ENCODE data around the gene PPP1R3C.

PPP1R3C gene

DNA sequence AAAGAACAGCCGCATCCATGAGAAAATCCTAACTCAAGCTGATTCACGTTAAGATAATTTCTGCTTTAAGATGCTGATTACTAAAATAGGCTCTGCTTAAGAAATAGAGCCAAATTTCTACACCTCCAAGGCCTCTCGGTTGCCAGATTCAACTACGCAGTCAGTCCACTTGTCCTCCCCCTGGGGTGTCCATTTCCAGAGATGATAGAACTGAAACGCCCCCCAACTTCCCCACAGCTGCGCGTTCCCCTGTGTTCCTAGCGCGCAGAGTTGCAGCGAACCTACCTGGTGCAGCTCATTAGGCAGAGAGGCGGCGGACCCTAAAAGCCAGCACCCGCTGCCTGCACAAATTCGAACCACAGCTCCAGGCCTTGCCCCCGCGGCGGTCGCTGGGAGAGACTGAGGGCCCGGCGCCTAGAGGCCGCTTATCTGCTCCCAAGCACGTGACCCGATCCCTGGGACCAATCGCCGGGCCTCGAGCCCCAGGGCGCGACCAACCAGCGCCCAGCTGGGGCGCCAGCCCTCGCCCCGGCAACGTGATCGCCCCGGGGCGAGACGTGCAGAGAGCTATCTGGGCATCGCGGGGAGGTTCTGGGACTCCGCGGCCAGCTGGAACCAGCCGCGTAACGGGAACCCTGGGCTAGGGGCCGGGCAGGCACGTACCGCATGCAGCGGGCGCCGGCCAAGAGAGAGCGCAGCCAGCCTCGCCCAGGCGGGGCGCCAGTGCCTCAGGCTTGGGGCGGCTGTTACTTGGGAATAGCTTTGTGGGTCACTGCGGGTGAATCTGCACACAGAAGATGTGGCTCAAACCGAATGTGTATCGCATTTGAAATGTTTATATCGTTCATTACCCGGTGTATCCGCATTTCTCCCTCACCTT is at the start of gene PPP1R3C:
TSS of gene PPP1R3C (minus strand) at position 401 of the 880 bp plus-strand sequence. CDS start at position 299, 102 bp downstream.
- peak; percentile 61 to 96 for DNase-seq

DNA sequence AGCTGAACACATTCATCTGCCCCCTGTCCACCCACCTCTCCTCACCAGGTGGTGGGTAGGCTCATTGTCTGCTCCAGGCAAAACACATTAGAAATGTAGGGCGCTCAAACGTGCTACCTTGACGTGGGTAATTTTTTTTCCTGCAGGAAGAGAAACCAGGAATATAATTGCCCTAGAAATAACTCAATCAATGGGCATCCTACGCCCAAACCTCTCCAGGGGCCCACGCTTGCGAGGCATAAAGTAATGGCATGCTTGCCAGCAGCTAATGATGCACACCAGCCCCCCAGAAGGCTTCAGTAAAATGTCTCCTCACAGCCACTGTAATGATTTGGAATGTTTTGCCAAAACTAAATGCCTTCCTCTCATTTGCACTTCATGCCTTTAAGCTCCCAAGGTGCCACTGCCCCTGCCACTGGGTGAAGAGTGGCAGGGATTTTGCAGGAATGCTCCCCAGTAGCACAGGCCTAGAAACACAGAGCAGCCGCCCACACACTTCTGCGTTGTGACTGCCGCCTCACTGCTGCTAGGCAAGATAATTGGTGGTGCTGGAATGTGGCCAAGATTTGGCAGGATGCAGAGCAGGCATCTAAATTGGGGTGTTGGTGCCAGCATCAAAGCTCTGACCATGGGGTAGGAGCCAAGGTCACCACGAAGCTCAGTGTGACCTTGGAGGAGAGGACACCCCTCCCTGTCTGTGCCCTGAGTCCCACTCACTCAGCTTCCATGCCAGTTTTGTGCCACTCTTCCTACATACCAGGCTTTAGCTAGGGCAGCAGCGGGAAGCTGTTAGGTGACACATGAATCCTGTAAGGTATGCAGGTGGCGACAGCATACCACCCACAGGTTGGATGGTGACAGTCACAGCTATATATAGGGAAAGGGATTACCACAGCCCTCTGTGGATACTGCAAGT is 48.7 kb upstream of the PPP1R3C start:
- peak; percentile 27 to 59 for DNase-seq

DNA sequence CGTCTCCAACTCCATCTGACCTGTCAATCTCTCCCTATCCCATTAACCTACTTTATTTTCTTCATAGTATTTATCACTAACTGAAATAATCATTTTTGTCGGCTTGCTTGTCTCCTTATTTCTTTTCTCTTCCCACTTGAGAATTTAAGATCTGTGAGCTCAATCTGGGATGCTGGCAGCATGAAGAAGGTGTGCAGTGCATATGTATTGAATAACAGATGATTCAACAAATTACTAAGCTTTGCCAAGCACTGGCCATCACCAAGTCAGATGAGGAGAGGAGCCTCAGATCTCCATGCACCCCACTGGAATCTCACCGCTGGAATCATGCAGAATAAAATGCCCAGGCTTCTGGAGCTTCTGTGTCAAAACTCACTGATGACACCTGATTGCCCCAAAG is 47.6 kb upstream of the PPP1R3C start:
- DNase-seq = no peak

DNA sequence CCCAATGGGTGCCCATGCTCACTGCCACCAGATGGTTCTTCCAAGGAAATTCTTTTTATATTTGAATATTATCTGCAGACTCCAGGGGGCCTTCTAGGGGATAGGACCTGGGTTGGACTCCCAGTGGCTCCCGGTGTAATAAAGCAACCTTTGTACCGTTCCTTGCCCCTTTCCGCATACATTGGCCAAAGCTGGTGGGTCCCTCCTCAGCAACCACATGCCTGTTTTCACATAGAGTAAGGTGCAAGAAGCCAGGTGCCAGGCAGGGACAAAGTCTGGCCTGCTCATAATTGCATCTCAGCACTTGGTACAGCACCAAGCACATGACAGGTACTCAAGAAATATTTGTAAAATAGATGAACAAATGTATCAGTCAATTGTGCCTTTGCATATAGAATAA is 46.4 kb upstream of the PPP1R3C start:
- DNase-seq = no peak

DNA sequence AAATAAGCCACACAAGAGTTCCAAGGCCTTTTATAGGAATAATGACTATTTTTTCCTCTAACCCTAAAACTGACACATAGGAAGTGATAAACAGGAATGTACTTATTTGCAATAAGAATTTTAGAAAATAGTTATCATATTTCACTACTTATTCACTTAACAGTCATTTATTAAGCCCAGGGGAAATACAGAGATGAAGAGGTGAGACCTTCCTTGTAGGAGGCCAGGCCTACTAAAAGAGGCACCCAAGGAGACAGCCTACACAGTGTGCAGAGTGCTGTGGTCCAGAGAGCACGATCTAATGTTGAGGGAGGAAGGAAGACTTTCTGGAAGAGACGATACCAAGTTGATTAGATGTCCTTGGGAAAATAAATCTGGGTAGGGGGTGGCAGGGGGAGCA is 45.0 kb upstream of the PPP1R3C start:
- no peak for DNase-seq

DNA sequence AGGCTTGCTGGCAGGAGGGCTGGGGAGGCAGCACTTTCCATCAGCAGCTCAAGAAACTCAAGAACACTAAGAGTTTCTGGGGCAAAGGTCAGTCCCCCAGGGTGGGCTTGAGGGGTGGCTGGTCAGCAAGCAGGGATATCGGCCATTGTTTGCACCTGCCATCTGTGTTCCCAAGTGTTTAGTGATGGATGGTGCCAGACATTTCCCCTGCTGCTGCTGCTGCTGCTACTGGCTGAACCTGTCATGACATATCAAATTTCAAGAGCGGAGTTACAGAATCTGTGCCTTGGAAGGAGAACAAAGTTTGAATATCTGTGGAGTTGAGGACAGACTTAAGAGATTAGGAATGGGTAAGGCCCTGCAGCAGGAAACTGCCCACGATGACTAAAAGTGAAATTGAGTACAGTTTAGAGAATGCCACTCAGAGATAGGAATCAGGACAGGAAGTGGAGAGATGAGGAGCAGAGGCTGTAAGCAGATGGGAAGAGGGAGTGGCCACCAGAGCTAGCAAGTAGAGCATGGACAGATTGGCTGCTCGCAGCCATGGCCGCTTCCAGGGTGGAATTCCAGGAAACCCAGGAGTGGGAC is 39.2 kb upstream of the PPP1R3C start:
- DNase-seq = peak; percentile 12 to 67

DNA sequence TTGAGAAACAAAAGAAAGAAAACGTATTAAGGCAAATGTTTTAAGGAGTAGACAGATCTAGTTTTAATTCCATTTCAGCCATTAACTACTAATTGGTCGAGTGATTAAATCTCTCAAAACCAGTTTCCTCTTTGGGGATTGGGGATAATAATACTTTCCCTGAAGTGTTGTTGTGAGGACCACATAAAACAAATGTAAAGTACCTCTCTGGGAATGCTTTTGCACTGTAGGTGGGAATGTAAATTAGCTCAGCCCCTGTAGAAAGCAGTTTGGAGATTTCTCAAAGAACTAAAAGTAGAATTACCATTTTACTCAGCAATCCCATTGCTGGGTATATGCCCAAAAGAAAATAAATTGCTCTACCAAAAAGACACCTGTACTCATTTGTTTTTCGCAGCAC is 36.0 kb upstream of the PPP1R3C start:
- no peak for DNase-seq

DNA sequence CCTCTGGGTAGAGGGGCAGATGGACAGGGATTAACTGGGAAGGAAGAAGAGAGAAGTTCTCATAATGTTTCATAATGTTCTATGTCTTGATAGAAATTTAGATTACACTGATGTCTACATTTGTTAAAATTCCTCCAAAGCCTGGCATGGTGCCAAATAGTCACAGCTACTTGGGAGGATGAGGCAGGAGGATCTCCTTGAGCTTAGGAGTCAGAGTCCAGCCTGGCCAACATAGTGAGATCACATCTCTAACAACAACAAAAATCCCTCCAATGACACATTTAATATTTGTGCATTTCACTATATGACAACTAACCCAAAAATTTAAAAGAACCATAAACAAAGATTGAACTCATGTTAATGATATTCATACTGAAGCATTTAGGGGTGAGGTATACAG is 33.0 kb upstream of the PPP1R3C start:
- no peak for DNase-seq

DNA sequence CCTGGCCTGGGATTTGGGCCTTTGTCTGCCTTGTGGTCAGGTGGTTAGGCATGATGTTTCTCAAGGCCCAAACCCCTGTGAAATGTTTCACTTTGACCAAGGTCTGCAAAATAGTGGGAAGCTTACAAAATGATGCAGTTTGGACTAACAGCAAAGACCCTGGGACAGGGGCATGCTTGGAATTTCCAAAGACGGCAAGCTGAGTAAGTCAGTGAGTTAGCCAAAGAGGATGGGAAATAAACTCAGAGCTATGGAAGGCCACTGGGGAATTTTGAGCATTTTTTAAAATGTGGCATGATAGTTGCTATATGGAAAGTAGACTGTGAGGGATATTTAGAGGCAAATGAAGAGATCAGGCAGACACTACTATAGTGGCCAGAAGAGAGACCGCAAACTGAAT is 31.6 kb upstream of the PPP1R3C start:
- no peak for DNase-seq

DNA sequence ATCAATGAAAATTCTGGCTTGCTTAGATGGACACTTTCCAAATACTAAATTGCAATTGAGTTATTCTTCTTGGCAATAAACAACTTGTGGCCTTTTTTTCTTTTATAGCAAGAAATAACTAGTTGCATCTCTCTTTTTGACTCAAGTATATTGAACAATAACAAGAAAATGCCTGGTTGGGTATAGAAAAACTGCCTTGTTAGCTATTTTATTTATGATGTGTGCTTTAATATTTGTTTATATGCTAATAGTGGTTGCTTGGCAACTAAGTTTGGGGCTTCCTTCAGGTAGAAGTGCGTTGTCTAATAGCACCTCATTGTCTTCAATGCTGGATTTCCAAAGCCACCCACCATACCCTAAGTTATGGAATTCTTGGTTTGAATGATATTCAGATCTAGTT is 30.1 kb upstream of the PPP1R3C start:
- DNase-seq = no peak

DNA sequence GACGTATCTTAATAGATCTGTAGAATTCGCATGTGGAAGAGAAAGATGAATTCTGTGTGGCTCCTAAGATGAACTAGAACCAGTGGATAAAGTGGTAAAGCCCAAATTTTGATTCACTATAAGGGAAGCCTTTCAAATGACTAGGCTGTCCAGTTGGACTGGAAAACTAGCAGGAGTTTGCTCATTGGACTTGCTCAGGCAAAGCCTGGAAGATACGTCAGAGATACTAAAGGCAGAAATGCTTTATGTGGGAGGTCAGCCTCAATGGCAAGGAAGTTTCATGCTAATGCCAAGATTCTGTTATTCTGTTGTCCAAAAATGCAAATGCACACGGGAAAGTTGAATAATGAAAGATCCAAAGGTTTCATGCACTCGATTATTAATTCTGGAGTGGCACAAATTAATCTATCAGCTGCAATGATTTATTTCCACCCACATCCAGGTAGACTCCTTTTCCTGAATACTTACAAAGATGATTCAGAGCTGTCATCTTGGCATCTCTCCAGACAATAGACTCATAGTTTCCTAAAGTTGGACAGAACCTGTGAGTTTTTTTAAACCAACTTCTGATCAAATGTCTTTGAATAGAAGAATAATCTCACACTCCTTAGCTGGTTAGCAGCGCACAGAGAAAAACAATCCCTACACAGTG is 20.5 kb upstream of the PPP1R3C start:
- DNase-seq = peak in 1 of 2 experiments; percentile 7

DNA sequence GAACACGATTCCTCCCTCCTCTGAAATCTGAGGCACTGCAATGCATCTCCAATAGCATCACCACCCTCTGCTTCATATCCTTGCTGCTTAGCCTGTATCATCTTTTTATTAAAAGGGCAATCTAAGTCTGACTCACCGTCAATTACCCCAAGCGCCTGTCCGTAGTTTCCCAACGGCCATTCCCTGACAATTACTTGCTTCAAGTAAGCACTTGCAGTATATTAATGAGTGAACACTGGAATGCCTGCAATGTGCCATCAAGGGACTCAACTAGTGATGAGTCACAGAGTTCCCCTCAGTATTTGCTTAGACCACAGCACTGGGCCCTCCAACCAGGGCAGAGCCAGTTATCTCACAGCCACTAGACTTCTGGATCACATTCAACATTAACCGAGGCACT is 19.5 kb upstream of the PPP1R3C start:
- DNase-seq = no peak

DNA sequence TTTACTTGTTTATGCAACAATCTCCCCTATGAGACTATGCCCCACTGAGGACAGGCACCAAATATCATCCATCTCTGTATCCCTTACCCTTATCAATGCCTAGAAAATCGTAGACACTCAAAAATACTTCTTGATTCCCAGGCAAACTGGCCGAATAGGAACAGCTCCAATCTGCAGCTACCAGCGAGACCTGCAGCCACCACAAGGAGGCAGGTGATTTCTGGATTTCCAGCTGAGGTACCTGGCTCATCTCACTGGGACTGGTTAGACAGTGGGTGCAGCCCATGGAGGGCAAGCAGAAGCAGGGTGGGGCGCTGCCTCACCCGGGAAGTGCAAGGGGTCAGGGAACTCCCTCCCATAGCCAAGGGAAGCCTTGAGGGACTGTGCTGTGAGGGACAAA is 10.8 kb upstream of the PPP1R3C start:
- no peak for DNase-seq

DNA sequence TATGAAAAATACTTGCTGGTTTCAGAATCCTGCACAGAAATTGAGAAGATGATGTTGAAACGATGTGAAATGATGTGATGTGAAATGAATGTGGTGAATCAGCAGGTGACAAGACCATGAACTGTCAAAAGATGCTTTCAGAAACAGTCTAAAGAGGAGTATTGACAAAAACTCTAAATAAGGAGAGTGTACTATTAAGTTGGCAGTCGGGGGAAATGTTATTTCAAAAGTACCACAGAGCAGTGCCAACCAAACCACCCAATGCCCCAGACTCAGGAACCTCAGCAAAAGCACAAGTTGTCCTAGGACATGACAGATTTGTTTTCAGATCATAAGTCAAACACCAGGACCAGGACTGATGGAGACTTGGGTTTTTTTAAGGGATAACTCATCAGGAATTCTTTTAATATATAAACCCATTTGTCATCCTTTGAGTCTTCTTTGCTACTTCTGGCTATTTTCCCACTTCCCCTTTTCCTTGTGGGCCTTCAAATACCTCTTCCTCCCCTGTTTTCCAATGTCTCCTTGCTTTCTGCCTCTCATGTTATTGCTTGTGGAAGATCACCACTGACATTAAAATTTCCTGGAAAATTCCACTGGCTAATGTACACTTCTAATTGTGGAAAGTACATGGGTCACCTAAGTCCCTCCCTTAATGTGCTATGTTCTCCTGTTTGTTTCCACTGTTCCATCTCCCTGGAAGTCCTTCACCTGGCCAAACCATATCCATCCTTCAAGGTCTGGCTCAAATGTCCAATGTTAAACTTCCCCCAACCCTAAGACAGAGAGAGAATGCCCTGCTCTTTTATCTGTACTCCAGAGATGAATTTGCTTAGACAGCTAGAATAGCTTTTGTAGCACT is 10.2 kb upstream of the PPP1R3C start:
- no peak for DNase-seq

DNA sequence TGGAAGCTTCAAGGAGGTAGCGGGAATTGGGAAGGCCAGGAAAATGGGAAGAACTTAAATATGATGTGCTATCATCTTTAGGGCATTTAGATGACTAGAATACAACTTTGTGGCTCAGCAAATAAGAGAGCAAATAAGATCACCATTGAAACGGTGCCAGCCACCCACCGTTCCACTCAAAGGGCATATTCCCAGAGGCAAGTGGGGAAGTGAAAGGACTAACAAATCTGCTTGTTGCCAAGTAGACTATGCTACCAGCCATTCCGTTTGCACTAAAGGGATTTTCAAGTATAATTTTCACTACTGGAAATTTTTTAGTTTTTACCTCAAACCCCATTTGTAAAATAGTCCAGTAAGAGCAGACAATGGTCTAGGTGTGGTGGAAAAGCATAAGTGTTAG is 4.0 kb upstream of the PPP1R3C start:
- DNase-seq = no peak

DNA sequence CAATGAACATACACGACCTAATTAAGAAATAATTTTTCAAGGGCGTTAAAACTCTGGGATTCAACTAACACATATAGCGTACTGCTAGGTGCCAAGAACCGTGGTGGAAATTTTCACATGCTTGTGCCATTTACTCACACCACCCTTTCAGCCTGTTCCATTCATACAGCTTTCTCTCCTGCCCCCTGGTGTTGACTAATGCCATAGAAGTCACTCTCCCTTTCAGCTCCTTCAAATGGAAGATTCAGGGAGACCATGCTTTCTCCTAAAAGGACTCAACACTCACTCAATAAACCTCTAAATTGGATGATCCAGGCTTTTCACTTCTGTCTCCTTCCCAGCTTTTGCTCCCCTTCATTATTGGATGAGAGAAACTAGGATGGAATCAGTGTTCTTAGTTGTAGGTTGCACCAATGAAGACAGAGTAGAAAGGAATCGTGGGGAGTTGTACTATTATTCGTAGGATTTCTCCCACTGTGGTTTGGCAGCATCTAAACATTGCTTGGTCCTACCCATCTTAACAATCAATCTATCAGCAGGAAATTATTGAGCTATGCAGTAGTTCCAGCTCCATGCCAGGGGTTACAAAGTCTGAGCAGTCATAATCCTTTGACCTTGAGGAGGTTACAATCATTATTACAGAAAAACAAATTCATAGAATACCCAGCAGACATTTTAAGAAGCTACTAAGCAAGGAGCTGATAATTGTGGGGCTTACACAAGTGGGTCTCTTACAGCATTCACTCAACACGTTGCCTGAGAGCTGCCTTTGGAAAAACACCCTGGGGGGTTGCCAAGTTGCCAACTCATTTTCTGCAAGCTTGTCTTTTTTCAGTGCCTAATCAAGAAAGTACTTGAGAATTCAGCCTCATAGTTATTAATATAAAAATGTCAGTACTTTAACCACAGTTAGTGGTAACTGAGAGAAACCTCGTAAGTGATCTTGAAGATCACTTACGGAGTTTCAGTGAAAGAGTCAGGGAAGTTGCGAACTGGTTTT is 2.8 kb upstream of the PPP1R3C start:
- DNase-seq = peak; percentile 60 to 77

DNA sequence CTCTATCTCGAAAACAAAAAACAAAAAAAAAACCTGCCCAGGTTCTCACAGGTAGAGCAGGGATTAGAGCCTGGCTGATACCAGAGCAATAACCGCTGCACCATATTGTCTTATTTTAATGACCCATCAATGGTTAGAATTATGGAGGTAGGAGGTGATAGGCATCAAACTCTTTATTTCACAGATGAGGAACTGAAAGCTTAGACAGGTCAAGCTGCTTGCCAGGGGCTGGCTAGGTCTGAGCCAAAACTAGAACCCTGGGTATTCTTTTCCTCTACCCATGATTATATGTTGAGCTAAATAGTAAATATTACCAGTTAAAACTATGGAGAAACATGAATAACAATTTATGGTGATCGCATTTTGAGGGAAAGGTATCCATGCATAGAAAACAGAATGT is 2.0 kb upstream of the PPP1R3C start:
- no peak for DNase-seq

DNA sequence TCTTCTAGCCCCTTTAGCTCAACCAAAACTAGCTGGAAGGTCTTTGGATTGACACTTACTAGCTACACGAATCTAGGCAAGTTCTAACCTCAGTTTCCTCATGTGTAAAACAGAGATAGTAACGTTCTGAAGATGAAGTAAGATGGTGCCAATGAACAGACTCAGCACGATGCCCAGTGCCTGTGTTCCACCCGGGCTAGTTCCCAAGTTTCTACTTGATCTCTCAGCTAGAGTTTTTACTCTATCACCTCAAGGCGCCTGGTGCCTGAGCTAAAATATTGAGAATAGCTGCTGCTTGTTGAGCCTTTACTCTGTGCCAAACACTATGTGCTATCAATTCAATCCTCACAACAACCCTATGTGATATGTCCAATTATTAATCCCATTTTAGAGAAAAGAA is 1.4 kb upstream of the PPP1R3C start:
- no peak for DNase-seq

DNA sequence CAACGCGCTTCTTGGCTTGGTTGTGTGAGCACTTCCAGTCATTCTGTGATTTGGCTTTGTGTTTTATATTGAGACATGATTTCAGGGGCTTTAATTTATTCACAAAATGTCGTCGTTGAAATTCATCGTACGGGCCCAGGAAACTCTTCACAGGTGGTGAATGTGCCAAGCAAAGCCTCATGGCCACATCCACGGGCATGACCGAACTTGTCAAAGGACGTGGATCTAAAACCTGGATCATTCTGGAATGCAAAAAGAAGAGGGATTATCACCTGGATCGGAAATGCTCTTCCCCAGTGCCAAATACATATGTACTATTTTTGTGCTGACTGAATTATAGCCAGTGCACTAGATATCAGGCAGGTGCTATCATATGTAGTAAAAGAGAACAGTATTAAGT is 2.2 kb downstream of the PPP1R3C start:
- DNase-seq = no peak

DNA sequence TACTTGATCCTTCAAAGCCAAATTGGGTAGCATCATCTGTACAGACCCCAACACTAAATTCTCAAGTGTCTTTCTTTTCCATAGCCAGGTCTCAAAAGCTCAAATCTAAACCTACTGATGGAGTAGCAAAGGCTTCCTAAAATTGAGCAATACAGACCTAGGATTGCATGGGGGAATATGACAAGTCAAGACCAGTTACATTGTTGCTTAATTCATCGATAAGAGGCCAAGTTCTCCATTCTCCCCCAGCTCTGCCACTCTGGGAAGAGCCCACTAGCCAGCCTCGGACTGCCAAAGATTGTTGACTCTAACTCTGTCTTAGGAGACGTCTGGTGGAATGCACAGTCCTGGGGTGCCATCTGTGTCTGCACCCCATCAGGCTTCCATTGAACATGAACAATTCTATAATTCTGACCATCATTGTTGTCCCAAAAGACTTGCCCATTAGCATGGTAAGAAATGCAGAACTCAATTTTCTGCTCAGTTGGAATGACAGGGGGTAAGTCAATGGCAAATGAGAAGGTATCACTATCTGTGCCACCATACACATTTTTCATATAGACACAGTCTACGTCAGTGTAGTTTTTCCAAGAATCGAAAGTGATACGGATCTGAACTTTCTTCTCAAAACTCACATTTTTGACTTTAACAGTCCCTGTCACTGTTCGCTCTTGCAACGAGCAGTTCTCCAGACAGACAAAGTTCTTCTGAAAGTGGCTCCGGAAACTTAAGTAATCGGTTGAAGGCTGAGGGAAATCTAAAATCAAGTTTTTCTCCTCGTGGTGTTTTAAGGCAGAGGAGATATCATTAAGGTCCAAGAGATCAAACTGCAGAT is 2.9 kb downstream of the PPP1R3C start:
- no peak for DNase-seq
